Psoas muscle (tissue), 8 donors: ENCODE results near the gene ACY1. TPM values are rescaled to one million over a fixed set of nuclear protein-coding genes. Genes with fewer than 3 reads are reported as not detected.

ENCODE experiments used
- ATAC-seq, 4 donors: fragments of 200-7000 bp; cut with Tn5 transposase; one replicate each; pipeline ENCODE4 v1.9.1; 2020; ENCODE audit warnings: moderate library complexity in 3 of 4, mild to moderate bottlenecking in 2 of 4
- DNase-seq, 2 donors: peaks; one replicate each; pipeline ENCODE4 v3.0.0-alpha.2; 2020
- H3K27ac ChIP-seq: fragments of 200-600 bp; one replicate; pipeline ENCODE4 v1.8.0; 2022
- H3K27me3 ChIP-seq, 3 donors: fragments of 200-600 bp in 1 of 3; one replicate each; pipeline versions ENCODE4 v1.6.1 to v1.8.0; 2013 to 2022; ENCODE audit warnings: low read length in 2 of 3, mild to moderate bottlenecking in 2 of 3, moderate library complexity in 1 of 3; ENCODE audit not compliant: insufficient read depth in 3 of 3
- H3K36me3 ChIP-seq, 2 donors: fragments of 200-600 bp in 1 of 2; one replicate each; pipeline versions ENCODE4 v1.6.1 to v1.8.0; 2013 to 2022; ENCODE audit warnings: low read depth in 1 of 2, mild to moderate bottlenecking in 1 of 2, moderate library complexity in 1 of 2; ENCODE audit not compliant: insufficient read depth in 1 of 2
- H3K4me1 ChIP-seq: fragments of 200-600 bp; one replicate; pipeline ENCODE4 v1.8.0; 2022
- H3K4me3 ChIP-seq: fragments of 200-600 bp; one replicate; pipeline ENCODE4 v1.8.0; 2022; ENCODE audit warnings: mild to moderate bottlenecking
- H3K9me3 ChIP-seq: fragments of 200-600 bp; one replicate; pipeline ENCODE4 v1.8.0; 2022
- CTCF ChIP-seq: fragments of 200-600 bp; IDR thresholded peaks from one replicate; pipeline ENCODE4 v1.8.0; 2022; ENCODE audit warnings: antibody characterized with exemption
- WGBS, 3 donors: extraction: QIAGEN DNeasy Blood & Tissue Kit; methylation state at CpG; one replicate each; pipeline versions ENCODE4 v1.1.6 to v1.1.7; 2013; 5-methylcytosine and 5-hydroxymethylcytosine counted together
- intact Hi-C, 2 donors: fragments of 100-400 bp; cut with DNase I; formaldehyde crosslinking; loops; one replicate each; pipeline versions ENCODE4 v1.11.0 to v1.14.2; 2022
- polyA plus RNA-seq, 3 donors: library from polyadenylated mRNA; stranded (reverse); fragments of 200-250 nt; gene quantifications; one replicate each; pipeline ENCODE4 v1.2.3, GENCODE V29; 2013
- total RNA-seq, 4 donors: library from RNA; stranded (reverse); fragmentation: NEBNext Ultra II Directional in 2 of 4; extraction: Animal tissue kit (Norgen Biotek cat#: 25700) in 2 of 4; gene quantifications; one replicate each; pipeline versions ENCODE4 v1.2.1 to v1.2.4, GENCODE V29; 2021 to 2023
- donor health status: healthy with polysubstance abuse.
- donor health status: DM: no; HTN: no; CAD: no; lungs with moderate emphysema.
- donor health status: Bipolar disorder and iron deficiency.
- donor health status: healthy.
- donor health status: DM: yes; HTN: yes; CAD: no.
- donor health status: DM: no; HTN: no; CAD: no.
- donor health status: DM: no; HTN: no; CAD: no.
- donor health status: DM: yes; HTN: yes; CAD: no.

The ACY1 gene
- total and polyA plus RNA-seq, 7 donors, result 19.9 to 59.3 (median 37.6) TPM

GRCh38 chr3:52028572-52028971 is 45.2 kb downstream of the ACY1 start:
- DNase-seq (peak; percentile 60 to 92), ATAC-seq (peak; percentile 40 to 71 (median 54))
- Histone ChIP-seq H3K9me3 (no peaks in the 10 kb centered on the region), H3K4me1 (peaks cover 64% of the 10 kb centered on the region), H3K36me3 (no peaks in the 10 kb centered on the region), H3K27ac (peak overlapping the region; percentile 62), H3K4me3 (no peak overlapping the region), H3K27me3 (no peaks in the 10 kb centered on the region)
- intact Hi-C loops, result no loop called here
- TF ChIP-seq CTCF, result no peak
- 24 to 48% (median 35%) methylated on average over 12 of the region's 12 CpGs for WGBS, 3 donors

GRCh38 chr3:52029053-52029452 is 45.7 kb downstream of the ACY1 start:
- H3K27ac ChIP-seq, result peak overlapping the region; percentile 62
- TF ChIP-seq CTCF, result no peak
- H3K27me3 ChIP-seq, result no peaks in the 10 kb centered on the region
- intact Hi-C loops, result no loop called here
- no peak overlapping the region for H3K4me3 ChIP-seq
- no peaks in the 10 kb centered on the region for H3K36me3 ChIP-seq
- peaks cover 60% of the 10 kb centered on the region for H3K4me1 ChIP-seq
- 44 to 63% (median 53%) methylated on average over 9 of the region's 9 CpGs for WGBS, 3 donors
- DNase-seq (no peak), ATAC-seq (peak; percentile 8 to 53 (median 32))
- H3K9me3 ChIP-seq, result no peaks in the 10 kb centered on the region

GRCh38 chr3:52029535-52029934 is 46.2 kb downstream of the ACY1 start:
- no peak for DNase-seq
- intact Hi-C loops, result no loop called here
- TF ChIP-seq CTCF, result no peak
- peaks cover 56% of the 10 kb centered on the region for H3K4me1 ChIP-seq
- no peaks in the 10 kb centered on the region for H3K27me3 ChIP-seq
- H3K9me3 ChIP-seq, result no peaks in the 10 kb centered on the region
- H3K4me3 ChIP-seq, result no peak overlapping the region
- ATAC-seq, result no peak
- no peaks in the 10 kb centered on the region for H3K36me3 ChIP-seq
- 81 to 92% (median 90%) methylated on average over 10 of the region's 10 CpGs for WGBS, 3 donors
- H3K27ac ChIP-seq, result peak overlapping the region; percentile 62

GRCh38 chr3:52030714-52031310 is 47.5 kb downstream of the ACY1 start:
- TF ChIP-seq CTCF, result no peak
- Histone ChIP-seq H3K36me3 (no peaks in the 10 kb centered on the region), H3K4me1 (peaks cover 43% of the 10 kb centered on the region), H3K9me3 (no peaks in the 10 kb centered on the region), H3K4me3 (no peak overlapping the region), H3K27me3 (no peaks in the 10 kb centered on the region), H3K27ac (peak overlapping the region; percentile 46)
- ATAC-seq (peak in 1 of 4 donors; percentile 12), DNase-seq (no peak)
- WGBS, 3 donors, result 61 to 75% (median 66%) methylated on average over 11 of the region's 11 CpGs
- intact Hi-C loops, result no loop called here

- 88 to 89% (median 88%) methylated on average over 10 of the region's 10 CpGs for WGBS, 3 donors
- Histone ChIP-seq H3K27me3 (no peaks in the 10 kb centered on the region), H3K9me3 (no peaks in the 10 kb centered on the region), H3K4me1 (peaks cover 35% of the 10 kb centered on the region), H3K4me3 (no peak overlapping the region), H3K27ac (no peak overlapping the region), H3K36me3 (no peaks in the 10 kb centered on the region)
- DNase-seq, result no peak
- TF ChIP-seq CTCF, result no peak
- intact Hi-C loops, result no loop called here
- ATAC-seq, result no peak
Measured at GRCh38 chr3:52031896-52032295, 48.6 kb downstream of the ACY1 start.
